Hepatocyte (in vitro differentiated cells): ENCODE results near the gene BLNK. TPM values are rescaled to one million over a fixed set of nuclear protein-coding genes. Genes with fewer than 3 reads are reported as not detected.
"Not testable (repeated sequence)": the region's sequence is repeated elsewhere in the genome, so short reads cannot be mapped to it uniquely, and the experiment has no call there.

Experiments used
- DNase-seq: peaks from one replicate; pipeline ENCODE4 v3.0.0-alpha.2; 2016; ENCODE audit warnings: low spot score
- H2AFZ ChIP-seq: fragments of 200-600 bp; sonication (generic); 2 replicates; pipeline ENCODE4 v1.6.0; 2016; ENCODE audit warnings: antibody characterized with exemption, mild to moderate bottlenecking
- H3K27ac ChIP-seq: fragments of 200-600 bp; sonication (generic); 2 replicates; pipeline ENCODE4 v1.5.1; 2016; ENCODE audit warnings: mild to moderate bottlenecking
- H3K27me3 ChIP-seq: fragments of 200-600 bp; sonication (generic); 2 replicates; pipeline ENCODE4 v1.6.1; 2016
- H3K36me3 ChIP-seq: fragments of 200-600 bp; sonication (generic); replicated peaks from 2 replicates; pipeline ENCODE4 v1.5.1; 2016; ENCODE audit warnings: low read depth; ENCODE audit not compliant: insufficient read depth
- H3K4me1 ChIP-seq: fragments of 200-600 bp; sonication (generic); 2 replicates; pipeline ENCODE4 v1.5.1; 2016; ENCODE audit warnings: mild to moderate bottlenecking, moderate library complexity; ENCODE audit not compliant: insufficient read depth
- H3K4me2 ChIP-seq: fragments of 200-600 bp; sonication (generic); 2 replicates; pipeline ENCODE4 v1.6.0; 2016
- H3K4me3 ChIP-seq: fragments of 200-600 bp; sonication (generic); 2 replicates; pipeline ENCODE4 v1.5.1; 2016; ENCODE audit warnings: mild to moderate bottlenecking
- H3K79me2 ChIP-seq: fragments of 200-600 bp; sonication (generic); 2 replicates; pipeline ENCODE4 v1.6.0; 2017; ENCODE audit warnings: mild to moderate bottlenecking
- H3K9me2 ChIP-seq: fragments of 200-600 bp; sonication (generic); replicated peaks from 2 replicates; pipeline ENCODE4 v1.6.0; 2017; ENCODE audit warnings: mild to moderate bottlenecking; ENCODE audit not compliant: insufficient read depth
- H3K9me3 ChIP-seq: fragments of 200-600 bp; sonication (generic); 2 replicates; pipeline ENCODE4 v1.5.1; 2016; ENCODE audit warnings: low read depth, mild to moderate bottlenecking
- H4K20me1 ChIP-seq: fragments of 200-600 bp; sonication (generic); 2 replicates; pipeline ENCODE4 v1.6.0; 2016; ENCODE audit warnings: mild to moderate bottlenecking; ENCODE audit not compliant: insufficient read depth, poor library complexity, severe bottlenecking
- CTCF ChIP-seq: fragments of 200-600 bp; sonication (generic); IDR thresholded peaks from 2 replicates; pipeline ENCODE4 v1.5.1; 2016; ENCODE audit warnings: antibody characterized with exemption, mild to moderate bottlenecking; ENCODE audit not compliant: poor library complexity
- EZH2 ChIP-seq: fragments of 200-600 bp; sonication (generic); IDR thresholded peaks from 2 replicates; pipeline ENCODE4 v1.6.1; 2016; ENCODE audit warnings: antibody characterized with exemption, mild to moderate bottlenecking, borderline replicate concordance
- EZH2phosphoT487 ChIP-seq: fragments of 200-600 bp; sonication (generic); IDR thresholded peaks from one replicate; pipeline ENCODE4 v1.6.1; 2018; ENCODE audit warnings: antibody characterized with exemption, mild to moderate bottlenecking, low read depth, moderate library complexity; ENCODE audit not compliant: unreplicated experiment, severe bottlenecking
- WGBS: methylation state at CpG from one replicate; pipeline ENCODE4 v1.1.6; 2016; ENCODE audit warnings: low lambda C conversion rate; ENCODE audit errors: missing lambda C conversion rate; 5-methylcytosine and 5-hydroxymethylcytosine counted together
- polyA plus RNA-seq: library from polyadenylated mRNA; unstranded; fragments of >200 nt; fragmentation: Nextera tagmentation; extraction: Ambion mirVana; gene quantifications from 2 replicates; pipeline ENCODE4 v1.2.1, GENCODE V29; 2016
- total RNA-seq: library from RNA; depleted of rRNA; stranded (reverse); fragments of >200 nt; gene quantifications from 2 replicates; pipeline ENCODE4 v1.2.3, GENCODE V29; 2014

Gene BLNK
- total and polyA plus RNA-seq, 2 experiments from 2014 or later, result 6.3 to 6.9 TPM

- 69% methylated on average over 3 of the region's 3 CpGs for WGBS
- Histone ChIP-seq H3K4me2 (no peak overlapping the region), H3K4me3 (no peak overlapping the region), H3K9me3 (no peaks in the 10 kb centered on the region), H3K4me1 (no peaks in the 10 kb centered on the region), H3K27me3 (no peaks in the 10 kb centered on the region), H4K20me1 (no peaks in the 10 kb centered on the region), H3K9me2 (no peaks in the 10 kb centered on the region), H2AFZ (no peak overlapping the region), H3K36me3 (no peaks in the 10 kb centered on the region), H3K79me2 (no peaks in the 10 kb centered on the region), H3K27ac (no peak overlapping the region)
- DNase-seq, result no peak
- no peak for TF ChIP-seq CTCF
- TF ChIP-seq EZH2phosphoT487, result no peak
- TF ChIP-seq EZH2, result no peak
Measured at GRCh38 chr10:96309628-96310320, 38.4 kb upstream of the BLNK start.

GRCh38 chr10:96308854-96309253, 37.5 kb upstream of the BLNK start:
- 63% methylated on average over 4 of the region's 4 CpGs for WGBS
- not testable (repeated sequence) for H2AFZ ChIP-seq, H4K20me1 ChIP-seq, H3K4me3 ChIP-seq, H3K27me3 ChIP-seq, H3K9me2 ChIP-seq, H3K79me2 ChIP-seq, H3K4me2 ChIP-seq, H3K9me3 ChIP-seq, H3K36me3 ChIP-seq, H3K4me1 ChIP-seq, DNase-seq, H3K27ac ChIP-seq

DNA sequence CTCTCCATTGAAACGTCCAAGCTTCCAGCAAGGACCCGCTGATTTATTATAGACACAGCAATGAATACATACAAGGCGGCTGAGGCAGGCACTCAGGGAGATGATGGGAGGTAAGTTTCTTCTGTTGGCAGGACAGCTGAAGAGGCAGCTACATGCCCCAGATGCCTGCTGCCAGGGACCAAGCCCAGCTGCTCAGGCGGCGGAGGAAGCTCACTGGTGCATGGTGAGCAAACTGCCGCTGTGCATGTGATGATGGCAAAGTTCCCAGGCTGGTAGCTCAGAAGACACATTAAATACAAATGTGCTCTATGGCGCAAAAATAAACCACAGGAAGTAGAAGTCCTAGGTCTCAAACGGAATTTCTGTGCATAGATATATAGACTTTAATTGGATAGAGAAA, 35.1 kb upstream of the BLNK start:
- H3K9me3 ChIP-seq, result no peaks in the 10 kb centered on the region
- no peaks in the 10 kb centered on the region for H3K9me2 ChIP-seq
- no peaks in the 10 kb centered on the region for H3K4me1 ChIP-seq
- H3K79me2 ChIP-seq, result no peaks in the 10 kb centered on the region
- WGBS, result 86% methylated on average over 8 of the region's 8 CpGs
- H2AFZ ChIP-seq, result no peak overlapping the region
- DNase-seq, result no peak
- H3K4me2 ChIP-seq, result no peak overlapping the region
- TF ChIP-seq EZH2, result no peak
- TF ChIP-seq EZH2phosphoT487, result no peak
- H3K27me3 ChIP-seq, result no peaks in the 10 kb centered on the region
- no peaks in the 10 kb centered on the region for H4K20me1 ChIP-seq
- H3K27ac ChIP-seq, result no peak overlapping the region
- H3K36me3 ChIP-seq, result no peaks in the 10 kb centered on the region
- H3K4me3 ChIP-seq, result no peak overlapping the region

DNA sequence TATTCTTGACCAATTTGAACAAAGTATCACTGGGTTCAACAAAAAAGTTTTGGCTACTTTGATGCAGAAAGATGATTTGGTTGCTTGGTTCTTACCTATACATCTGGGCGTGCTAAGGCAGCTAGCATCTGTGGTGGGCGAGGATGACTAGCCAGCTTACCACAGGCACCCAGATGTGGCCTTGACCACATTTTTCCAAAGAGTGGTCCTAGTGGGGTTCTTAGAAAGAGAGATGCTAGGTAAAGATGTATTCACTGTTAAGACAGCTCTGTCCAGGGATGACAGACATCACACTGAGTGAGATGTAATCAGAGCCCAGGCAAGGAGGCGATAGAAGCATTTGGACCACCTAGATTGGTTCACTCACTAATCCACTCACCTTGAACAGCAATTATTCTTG, 33.6 kb upstream of the BLNK start:
- no peak for DNase-seq
- Histone ChIP-seq H3K27ac (no peak overlapping the region), H3K4me3 (no peak overlapping the region), H2AFZ (no peak overlapping the region), H3K9me3 (no peaks in the 10 kb centered on the region), H3K36me3 (no peaks in the 10 kb centered on the region), H3K79me2 (no peaks in the 10 kb centered on the region), H3K9me2 (no peaks in the 10 kb centered on the region), H3K27me3 (no peaks in the 10 kb centered on the region), H3K4me1 (no peaks in the 10 kb centered on the region), H3K4me2 (no peak overlapping the region), H4K20me1 (no peaks in the 10 kb centered on the region)
- WGBS, result 93% methylated on average over 3 of the region's 3 CpGs
- TF ChIP-seq EZH2 (no peak), CTCF (no peak), EZH2phosphoT487 (no peak)
